IMR-90 (cell line): ENCODE measurements around the gene CCDC167. TPM values are rescaled to one million over a fixed set of nuclear protein-coding genes. Genes with fewer than 3 reads are reported as not detected.

ENCODE experiments used
- ATAC-seq: fragments of 200-7000 bp; cut with Tn5 transposase; 2 replicates; pipeline ENCODE4 v1.9.1; 2020; ENCODE audit warnings: low read depth, mild to moderate bottlenecking, moderate library complexity
- BruUV-seq: library from RNA; stranded (reverse); fragments of 400-500 nt; replicated peaks from 2 replicates; lab custom pipeline; 2021; lab: Mats Ljungman, UMichigan
- CTCF ChIA-PET: fragments of 300-600 bp; formaldehyde crosslinking; extraction: SDS; loops from one replicate; lab custom pipeline; 2021; ENCODE audit warnings: antibody characterized with exemption; lab: Yijun Ruan, JAX
- POLR2A ChIA-PET: fragments of 300-600 bp; sonication (Branson Sonifier 250); formaldehyde crosslinking; loops from one replicate; lab custom pipeline; 2022; ENCODE audit warnings: antibody characterized with exemption; ENCODE audit not compliant: unreplicated experiment; lab: Charles Lee
- DNase-seq: peaks from one replicate; pipeline ENCODE4 v3.0.0; 2013
- H2AFZ ChIP-seq: replicated peaks from 2 replicates; pipeline ENCODE3; 2013; ENCODE audit warnings: low read length, mild to moderate bottlenecking; ENCODE audit not compliant: poor library complexity
- H2AK5ac ChIP-seq: 2 replicates; pipeline ENCODE4 v1.6.1; 2013; ENCODE audit warnings: low read depth, low read length, inconsistent platforms
- H2AK9ac ChIP-seq: replicated peaks from 2 replicates; pipeline ENCODE3; 2013; ENCODE audit warnings: mild to moderate bottlenecking, low read depth, low read length, moderate library complexity; ENCODE audit not compliant: poor library complexity
- H2BK120ac ChIP-seq: 2 replicates; pipeline ENCODE4 v1.6.1; 2013; ENCODE audit warnings: low read depth, low read length, inconsistent platforms
- H2BK15ac ChIP-seq: 3 replicates; pipeline ENCODE4 v1.6.1; 2013; ENCODE audit warnings: low read depth, low read length, inconsistent platforms
- H2BK20ac ChIP-seq: 2 replicates; pipeline ENCODE4 v1.6.1; 2013; ENCODE audit warnings: low read depth, mild to moderate bottlenecking, inconsistent platforms, low read length, moderate library complexity
- H2BK5ac ChIP-seq: 2 replicates; pipeline ENCODE4 v1.6.1; 2013; ENCODE audit warnings: mild to moderate bottlenecking, low read depth, low read length, inconsistent platforms; ENCODE audit not compliant: poor library complexity, severe bottlenecking
- H3K14ac ChIP-seq: replicated peaks from 2 replicates; pipeline ENCODE4 v1.6.1; 2013; ENCODE audit warnings: low read depth, low read length, inconsistent platforms
- H3K18ac ChIP-seq: 2 replicates; pipeline ENCODE4 v1.6.1; 2013; ENCODE audit warnings: low read depth, low read length, control low read depth
- H3K23ac ChIP-seq: 2 replicates; pipeline ENCODE4 v1.6.1; 2013; ENCODE audit warnings: low read depth, low read length, inconsistent platforms
- H3K27ac ChIP-seq: 2 replicates; pipeline ENCODE4 v1.5.1; 2013; ENCODE audit warnings: mild to moderate bottlenecking, control low read depth, low read length; ENCODE audit not compliant: insufficient read depth
- H3K27me3 ChIP-seq: 2 replicates; pipeline ENCODE4 v1.6.1; 2013; ENCODE audit warnings: low read length; ENCODE audit not compliant: control insufficient read depth, insufficient read depth
- H3K36me3 ChIP-seq: 2 replicates; pipeline ENCODE4 v1.6.1; 2013; ENCODE audit warnings: low read length, mixed read lengths; ENCODE audit not compliant: control insufficient read depth, insufficient read depth
- H3K4ac ChIP-seq: 2 replicates; pipeline ENCODE4 v1.6.1; 2013; ENCODE audit warnings: low read depth, low read length, inconsistent platforms
- H3K4me1 ChIP-seq: 2 replicates; pipeline ENCODE4 v1.6.1; 2013; ENCODE audit warnings: low read length, mixed read lengths; ENCODE audit not compliant: control insufficient read depth, insufficient read depth
- H3K4me2 ChIP-seq: 2 replicates; pipeline ENCODE4 v1.6.1; 2013; ENCODE audit warnings: low read depth, mild to moderate bottlenecking, control low read depth, low read length, moderate library complexity
- H3K4me3 ChIP-seq: 2 replicates; pipeline ENCODE4 v1.5.1; 2013; ENCODE audit warnings: low read depth, mild to moderate bottlenecking, control low read depth, low read length, moderate library complexity; ENCODE audit not compliant: insufficient read depth
- H3K56ac ChIP-seq: 2 replicates; pipeline ENCODE4 v1.6.1; 2013; ENCODE audit warnings: low read length, inconsistent platforms; ENCODE audit not compliant: insufficient read depth; ENCODE audit errors: extremely low read depth
- H3K79me1 ChIP-seq, 2 experiments: 2 replicates each; pipeline ENCODE4 v1.6.1; 2013; ENCODE audit warnings: low read length in 2 of 2, inconsistent platforms in 1 of 2, low read depth in 1 of 2
- H3K9ac ChIP-seq: 2 replicates; pipeline ENCODE4 v1.6.1; 2013; ENCODE audit warnings: low read depth, low read length, control low read depth
- H3K9me1 ChIP-seq: 2 replicates; pipeline ENCODE4 v1.6.1; 2013; ENCODE audit warnings: low read length, inconsistent platforms; ENCODE audit not compliant: insufficient read depth
- H3K9me3 ChIP-seq: 2 replicates; pipeline ENCODE4 v1.6.1; 2013; ENCODE audit warnings: low read length; ENCODE audit not compliant: control insufficient read depth, insufficient read depth
- H4K20me1 ChIP-seq: 2 replicates; pipeline ENCODE4 v1.6.1; 2013; ENCODE audit warnings: low read length, inconsistent platforms; ENCODE audit not compliant: insufficient read depth
- H4K5ac ChIP-seq: 2 replicates; pipeline ENCODE4 v1.6.1; 2013; ENCODE audit warnings: mild to moderate bottlenecking, low read depth, low read length, control low read depth
- H4K8ac ChIP-seq, 2 experiments: 2 replicates each; pipeline ENCODE4 v1.6.1; 2013; ENCODE audit warnings: low read depth in 2 of 2, low read length in 2 of 2, control low read depth in 1 of 2, inconsistent platforms in 1 of 2
- H4K91ac ChIP-seq: 2 replicates; pipeline ENCODE4 v1.6.1; 2013; ENCODE audit warnings: low read depth, low read length, inconsistent platforms; ENCODE audit not compliant: insufficient read depth
- BHLHE40 ChIP-seq: fragments of 150-350 bp; IDR thresholded peaks from 2 replicates; pipeline ENCODE4 v1.6.1; 2016; ENCODE audit warnings: mild to moderate bottlenecking, low read depth, low read length
- CHD1 ChIP-seq: IDR thresholded peaks from 2 replicates; pipeline ENCODE4 v1.6.1; 2012; ENCODE audit warnings: low read depth, low read length, improper control_type of control experiment
- CTCF ChIP-seq: conservative IDR thresholded peaks from 2 replicates; pipeline ENCODE4 v1.5.1; 2012; ENCODE audit warnings: mild to moderate bottlenecking, low read depth, low read length, improper control_type of control experiment
- ELK1 ChIP-seq: fragments of 150-350 bp; IDR thresholded peaks from 2 replicates; pipeline ENCODE4 v1.6.1; 2016; ENCODE audit warnings: low read depth, mild to moderate bottlenecking, low read length, moderate library complexity, borderline replicate concordance
- FOS ChIP-seq: fragments of 150-350 bp; IDR thresholded peaks from 2 replicates; pipeline ENCODE4 v1.6.1; 2016; ENCODE audit warnings: low read depth, low read length
- MAFK ChIP-seq: IDR thresholded peaks from 2 replicates; pipeline ENCODE4 v1.6.1; 2012; ENCODE audit warnings: low read depth, low read length, improper control_type of control experiment
- MXI1 ChIP-seq: IDR thresholded peaks from 2 replicates; pipeline ENCODE4 v1.6.1; 2012; ENCODE audit warnings: low read depth, mild to moderate bottlenecking, low read length, moderate library complexity, borderline replicate concordance
- NFE2L2 ChIP-seq: fragments of 150-350 bp; IDR thresholded peaks from 2 replicates; pipeline ENCODE4 v1.6.1; 2016; ENCODE audit warnings: low read depth, mild to moderate bottlenecking, low read length
- POLR2A ChIP-seq: IDR thresholded peaks from 2 replicates; pipeline ENCODE4 v1.6.1; 2012; ENCODE audit warnings: mild to moderate bottlenecking, low read depth, low read length
- RCOR1 ChIP-seq: IDR thresholded peaks from 2 replicates; pipeline ENCODE4 v1.6.1; 2012; ENCODE audit warnings: mild to moderate bottlenecking, low read length, improper control_type of control experiment; ENCODE audit not compliant: insufficient replicate concordance
- RFX5 ChIP-seq: IDR thresholded peaks from 2 replicates; pipeline ENCODE4 v1.8.0; 2012; ENCODE audit warnings: low read depth, mild to moderate bottlenecking, low read length, moderate library complexity
- SMC3 ChIP-seq: fragments of 150-350 bp; IDR thresholded peaks from 2 replicates; pipeline ENCODE4 v1.6.1; 2016; ENCODE audit warnings: low read depth, mild to moderate bottlenecking, antibody characterized with exemption, low read length, moderate library complexity
- USF2 ChIP-seq: fragments of 150-350 bp; IDR thresholded peaks from 2 replicates; pipeline ENCODE4 v1.6.1; 2017; ENCODE audit warnings: mild to moderate bottlenecking, antibody characterized with exemption, low read length, low read depth
- WGBS, 2 experiments: methylation state at CpG; one replicate each; pipeline versions ENCODE4 v1.1.5 to v1.1.7; 2013; ENCODE audit warnings: missing lambda C conversion rate in 2 of 2; ENCODE audit not compliant: insufficient read length in 1 of 2; ENCODE audit errors: extremely low coverage in 2 of 2; 5-methylcytosine and 5-hydroxymethylcytosine counted together
- dilution Hi-C: fragments of 300-500 bp; cut with HindIII; formaldehyde crosslinking; loops from one replicate; pipeline ENCODE4 v1.14.3; 2018; ENCODE audit warnings: low sequenced_read_pairs; ENCODE audit not compliant: unreplicated experiment
- in situ Hi-C: fragments of 300-500 bp; cut with MboI; formaldehyde crosslinking; loops from 3 replicates; pipeline ENCODE4 v1.14.3; 2019; ENCODE audit warnings: low sequenced_read_pairs, inconsistent platforms, mixed read lengths
- intact Hi-C: fragments of 100-400 bp; cut with micrococcal nuclease; formaldehyde crosslinking; loops from 2 replicates; pipeline ENCODE4 v1.10.0; 2022
- polyA plus RNA-seq, 3 experiments: library from polyadenylated mRNA; depleted of rRNA; stranded (reverse); fragments of >200 nt; gene quantifications; 2 replicates each; pipeline ENCODE4 v1.2.3, GENCODE V29; 2012; ENCODE audit warnings: low replicate concordance in 1 of 3
- total RNA-seq: library from RNA; depleted of rRNA; stranded (reverse); fragments of >200 nt; gene quantifications from 2 replicates; pipeline ENCODE4 v1.2.3, GENCODE V29; 2012

Gene CCDC167
- total and polyA plus RNA-seq, 2 of the 4 experiments (the other 2 are of a cell fraction), result 35.8 to 96.8 TPM

- no peak overlapping the region for H4K91ac ChIP-seq
- H3K27me3 ChIP-seq, result peaks cover 61% of the 10 kb centered on the region
- TF ChIP-seq NFE2L2, result no peak
- TF ChIP-seq FOS, result no peak
- no peak for TF ChIP-seq SMC3
- no peak for TF ChIP-seq RCOR1
- TF ChIP-seq MAFK, result no peak
- no peak for TF ChIP-seq POLR2A
- no peak for TF ChIP-seq ELK1
- no peak for TF ChIP-seq BHLHE40
- no peak for TF ChIP-seq CTCF
- no peak for TF ChIP-seq MXI1
- no peak for TF ChIP-seq CHD1
- TF ChIP-seq USF2, result no peak
- TF ChIP-seq RFX5, result no peak
- dilution Hi-C loops, result no loop called here
- no peak overlapping the region for H2BK15ac ChIP-seq
- no peak overlapping the region for H3K4me2 ChIP-seq
- H3K23ac ChIP-seq, result no peak overlapping the region
- CTCF ChIA-PET, result no interaction called here
- H4K20me1 ChIP-seq, result no peaks in the 10 kb centered on the region
- in situ Hi-C loops, result no loop called here
- no CpG with 5 or more reads among the region's 5 CpGs for WGBS, 2 experiments
- no peak overlapping the region for H3K56ac ChIP-seq
- H4K8ac ChIP-seq, result no peak overlapping the region
- ATAC-seq, result no peak
- H3K36me3 ChIP-seq, result no peaks in the 10 kb centered on the region
- no peak overlapping the region for H3K27ac ChIP-seq
- no peak overlapping the region for H2BK5ac ChIP-seq
- no peak overlapping the region for H3K18ac ChIP-seq
- no peaks in the 10 kb centered on the region for H3K9me3 ChIP-seq
- no peak overlapping the region for H3K4me3 ChIP-seq
- H4K5ac ChIP-seq, result no peak overlapping the region
- no peak overlapping the region for H2AFZ ChIP-seq
- H3K79me1 ChIP-seq, result no peaks in the 10 kb centered on the region
- POLR2A ChIA-PET, result no interaction called here
- H3K4ac ChIP-seq, result no peak overlapping the region
- no peak for DNase-seq
- H2BK20ac ChIP-seq, result no peak overlapping the region
- no peaks in the 10 kb centered on the region for H3K4me1 ChIP-seq
- H2BK120ac ChIP-seq, result no peak overlapping the region
- H3K14ac ChIP-seq, result no peak overlapping the region
- no peaks in the 10 kb centered on the region for H3K9me1 ChIP-seq
- H2AK9ac ChIP-seq, result no peak overlapping the region
- no peak overlapping the region for H3K9ac ChIP-seq
- H2AK5ac ChIP-seq, result no peak overlapping the region
- BruUV-seq, result no TSS peak
- intact Hi-C loops, result no loop called here
Measured at GRCh38 chr6:37507077-37507476, 7.4 kb upstream of the CCDC167 start.
